Vagina (tissue), 2 donors: ENCODE results near the gene TMEM86A. TPM values are rescaled to one million over a fixed set of nuclear protein-coding genes. Genes with fewer than 3 reads are reported as not detected.

Source experiments
- DNase-seq, 2 donors: peaks; one replicate each; pipeline ENCODE4 v3.0.0-alpha.2; 2017; ENCODE audit errors: extremely low spot score in 2 of 2
- H3K27ac ChIP-seq: fragments of 200-600 bp; sonication (generic); one replicate; pipeline ENCODE4 v1.5.1; 2019
- H3K27me3 ChIP-seq: fragments of 200-600 bp; sonication (generic); one replicate; pipeline ENCODE4 v1.5.1; 2019
- H3K36me3 ChIP-seq, 2 donors: fragments of 200-600 bp; sonication (generic); one replicate each; pipeline ENCODE4 v1.5.1; 2017 to 2019
- H3K4me1 ChIP-seq: fragments of 200-600 bp; sonication (generic); one replicate; pipeline ENCODE4 v1.5.1; 2019
- H3K4me3 ChIP-seq, 2 donors: fragments of 200-600 bp; sonication (generic); 1 replicate in 1 of 2; 2 replicates in 1 of 2; pipeline ENCODE4 v1.5.1; 2016 to 2019
- H3K9me3 ChIP-seq: fragments of 200-600 bp; sonication (generic); one replicate; pipeline ENCODE4 v1.5.1; 2019
- POLR2A ChIP-seq, 2 donors: fragments of 450-650 bp; IDR thresholded peaks; one replicate each; pipeline ENCODE4 v1.6.1; 2017; ENCODE audit warnings: antibody characterized with exemption in 2 of 2, mild to moderate bottlenecking in 2 of 2, moderate library complexity in 2 of 2
- POLR2AphosphoS5 ChIP-seq, 2 donors: sonication (generic); formaldehyde crosslinking; IDR thresholded peaks; one replicate each; pipeline ENCODE4 v1.9.0; 2017; ENCODE audit warnings: antibody characterized with exemption in 2 of 2, mild to moderate bottlenecking in 2 of 2, low read depth in 1 of 2; ENCODE audit not compliant: insufficient read depth in 1 of 2
- intact Hi-C: fragments of 100-400 bp; cut with DNase I; formaldehyde crosslinking; loops from one replicate; pipeline ENCODE4 v1.15.1; 2023
- total RNA-seq: library from RNA; depleted of rRNA; stranded (reverse); fragments of >200 nt; gene quantifications from one replicate; pipeline ENCODE4 v1.2.3, GENCODE V29; 2016
- TF ChIP-seq, protein P1 (sequence below), 3 experiments: fragments of 450-650 bp in 2 of 3; fragments of 200-600 bp in 1 of 3; sonication (generic) in 1 of 3; IDR thresholded peaks; one replicate each; pipeline ENCODE4 v1.5.1; 2017 to 2019; ENCODE audit warnings: antibody characterized with exemption in 3 of 3, mild to moderate bottlenecking in 2 of 3, moderate library complexity in 2 of 3

TMEM86A gene
- total RNA-seq, 1 donor from 2014 or later = 26.8 TPM

DNA sequence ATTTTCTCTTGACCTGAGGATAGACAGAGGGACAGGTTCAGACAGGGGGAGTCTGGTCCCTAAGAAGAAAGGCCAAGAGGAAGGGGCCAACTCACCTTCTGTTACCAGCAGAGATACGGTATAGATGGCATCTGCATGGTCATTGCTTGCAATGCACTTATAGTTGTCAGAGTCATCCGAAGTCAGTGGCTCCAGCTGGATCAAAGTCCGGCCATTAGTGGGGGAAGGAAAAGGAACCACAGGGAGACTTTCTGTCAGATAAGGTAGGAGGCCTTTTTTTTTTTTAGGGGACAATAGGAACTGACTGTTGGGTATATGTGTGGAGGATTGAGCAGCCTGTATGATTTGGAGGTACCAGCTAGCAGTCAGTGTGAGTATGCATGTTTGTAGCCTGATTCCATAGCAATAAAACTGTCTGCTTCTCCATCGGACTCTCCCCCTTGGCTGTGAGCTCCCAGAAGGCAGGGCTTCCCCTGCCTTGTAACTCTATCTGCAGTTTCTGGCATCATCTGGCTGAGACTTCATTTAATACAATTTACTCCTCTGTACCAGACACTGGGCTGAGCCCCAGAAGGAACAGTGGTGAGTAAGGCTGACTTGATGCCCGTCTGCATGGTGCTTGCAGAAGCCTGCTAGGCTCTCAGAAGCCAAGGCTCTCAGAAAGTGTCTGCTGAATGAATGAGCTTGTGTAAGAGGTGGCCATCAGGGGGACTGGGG is 21.7 kb downstream of the TMEM86A start:
- Histone ChIP-seq H3K9me3 (no peaks in the 10 kb centered on the region), H3K4me1 (peaks cover 19% of the 10 kb centered on the region), H3K36me3 (no peaks in the 10 kb centered on the region), H3K27ac (peak overlapping the region; percentile 79), H3K4me3 (peak overlapping the region; percentile 59 to 81), H3K27me3 (no peaks in the 10 kb centered on the region)
- TF ChIP-seq POLR2AphosphoS5 (IDR thresholded peaks at IDR 0.05; ENCODE audit: insufficient read depth in 1 of 2, low read depth in 1 of 2) (no peak), POLR2A (IDR thresholded peaks at IDR 0.05) (no peak)
- TF ChIP-seq, protein P1, sequence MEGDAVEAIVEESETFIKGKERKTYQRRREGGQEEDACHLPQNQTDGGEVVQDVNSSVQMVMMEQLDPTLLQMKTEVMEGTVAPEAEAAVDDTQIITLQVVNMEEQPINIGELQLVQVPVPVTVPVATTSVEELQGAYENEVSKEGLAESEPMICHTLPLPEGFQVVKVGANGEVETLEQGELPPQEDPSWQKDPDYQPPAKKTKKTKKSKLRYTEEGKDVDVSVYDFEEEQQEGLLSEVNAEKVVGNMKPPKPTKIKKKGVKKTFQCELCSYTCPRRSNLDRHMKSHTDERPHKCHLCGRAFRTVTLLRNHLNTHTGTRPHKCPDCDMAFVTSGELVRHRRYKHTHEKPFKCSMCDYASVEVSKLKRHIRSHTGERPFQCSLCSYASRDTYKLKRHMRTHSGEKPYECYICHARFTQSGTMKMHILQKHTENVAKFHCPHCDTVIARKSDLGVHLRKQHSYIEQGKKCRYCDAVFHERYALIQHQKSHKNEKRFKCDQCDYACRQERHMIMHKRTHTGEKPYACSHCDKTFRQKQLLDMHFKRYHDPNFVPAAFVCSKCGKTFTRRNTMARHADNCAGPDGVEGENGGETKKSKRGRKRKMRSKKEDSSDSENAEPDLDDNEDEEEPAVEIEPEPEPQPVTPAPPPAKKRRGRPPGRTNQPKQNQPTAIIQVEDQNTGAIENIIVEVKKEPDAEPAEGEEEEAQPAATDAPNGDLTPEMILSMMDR (IDR thresholded peaks at IDR 0.05) = no peak
- intact Hi-C loops = loop anchor here (5.0 to 10.0 kb wide), 2 partner anchors 85 to 133 kb away; partner anchors contain the start of genes SPTY2D1 and UEVLD
- DNase-seq = no peak

DNA sequence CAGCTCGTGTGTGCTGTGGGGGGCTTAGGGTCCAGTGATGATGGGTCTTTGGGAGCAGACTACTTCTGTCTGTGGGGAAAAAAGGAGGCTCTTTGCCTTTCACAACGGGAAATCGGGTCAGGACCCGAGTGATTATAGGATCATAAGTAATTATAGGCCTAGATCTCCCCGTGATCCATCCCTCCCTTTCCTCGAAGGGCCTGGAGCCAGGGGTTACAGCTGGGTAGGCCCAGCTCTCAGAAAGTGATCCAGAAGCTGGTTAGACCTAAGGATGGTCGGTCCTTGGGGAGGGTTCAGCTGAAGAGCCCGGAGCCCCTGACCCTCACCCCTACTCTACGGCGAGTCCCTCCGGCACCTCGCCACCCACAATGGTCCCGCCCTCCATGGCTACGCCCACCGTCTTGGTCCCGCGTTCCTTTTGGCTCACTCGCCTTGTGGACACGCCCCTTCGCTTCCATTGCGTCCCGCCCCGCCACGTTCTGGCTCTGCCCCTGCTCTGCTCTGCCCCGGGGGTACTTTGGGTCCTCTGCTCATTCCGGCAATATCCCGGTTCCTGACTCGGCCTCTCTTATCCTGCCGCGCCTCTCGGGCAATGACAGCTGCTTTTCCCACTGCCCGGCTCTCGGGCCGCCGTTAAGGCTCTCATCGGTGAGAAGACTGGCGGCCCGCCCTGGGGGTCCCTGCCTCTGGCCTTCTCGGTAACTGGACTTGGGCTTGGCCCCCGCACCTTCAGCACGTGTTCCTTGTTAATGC is 22.4 kb downstream of the TMEM86A start:
- H3K27ac ChIP-seq = peak overlapping the region; percentile 79
- intact Hi-C loops = loop anchor here (5.0 to 10.0 kb wide), 2 partner anchors 86 to 134 kb away; partner anchors contain the start of genes SPTY2D1 and UEVLD
- H3K36me3 ChIP-seq = no peaks in the 10 kb centered on the region
- DNase-seq = peak in 1 of 2 donors; percentile 90
- no peaks in the 10 kb centered on the region for H3K9me3 ChIP-seq
- H3K27me3 ChIP-seq = no peaks in the 10 kb centered on the region
- H3K4me1 ChIP-seq = peaks cover 19% of the 10 kb centered on the region
- peak overlapping the region; percentile 59 to 81 for H3K4me3 ChIP-seq
- TF ChIP-seq, protein P1 (IDR thresholded peaks at IDR 0.05) = no peak
- TF ChIP-seq POLR2A (IDR thresholded peaks at IDR 0.05) = no peak
- peak in 1 of 2 donors; percentile 62 for TF ChIP-seq POLR2AphosphoS5 (IDR thresholded peaks at IDR 0.05; ENCODE audit: insufficient read depth in 1 of 2, low read depth in 1 of 2)

DNA sequence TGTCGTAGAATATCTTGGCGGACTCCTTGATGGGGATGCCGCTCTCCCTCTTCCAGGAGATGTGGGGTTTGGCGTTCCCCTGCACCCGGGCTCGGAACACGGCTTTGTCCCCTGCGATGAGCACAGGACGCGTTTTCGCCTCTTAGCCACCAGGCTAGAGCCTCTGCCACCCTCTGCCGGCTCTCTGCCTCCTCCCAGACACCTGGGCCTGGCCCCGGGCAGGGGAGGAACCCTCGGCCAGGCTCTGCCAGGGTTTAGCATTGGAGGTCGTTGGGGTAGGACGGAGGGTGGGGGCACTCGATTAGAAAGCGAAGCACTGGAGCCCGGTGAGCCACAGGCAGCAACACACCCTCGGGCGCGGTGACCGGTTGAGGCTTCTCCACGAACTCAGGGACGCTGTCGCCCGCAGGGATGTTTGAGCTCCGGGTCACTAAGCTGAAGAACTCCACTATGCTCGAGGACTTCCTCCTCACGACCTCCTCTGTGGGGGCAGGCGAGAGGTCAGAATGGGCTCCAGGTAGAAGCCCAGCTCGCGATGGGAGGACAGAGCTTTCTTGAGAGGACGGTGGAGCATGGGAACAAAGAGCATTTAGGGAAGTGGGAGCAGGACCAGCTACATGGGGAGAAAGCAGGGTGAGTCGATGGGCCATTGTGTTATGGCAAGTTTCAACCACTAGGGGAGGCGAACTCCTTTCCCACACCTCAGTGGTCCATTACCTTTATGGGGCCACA is 23.1 kb downstream of the TMEM86A start:
- DNase-seq = no peak
- no peaks in the 10 kb centered on the region for H3K27me3 ChIP-seq
- peaks cover 19% of the 10 kb centered on the region for H3K4me1 ChIP-seq
- no peak for TF ChIP-seq POLR2A (IDR thresholded peaks at IDR 0.05)
- TF ChIP-seq, protein P1 (IDR thresholded peaks at IDR 0.05) = peak in 2 of 3 experiments; percentile 46 to 64
- TF ChIP-seq POLR2AphosphoS5 (IDR thresholded peaks at IDR 0.05; ENCODE audit: insufficient read depth in 1 of 2, low read depth in 1 of 2) = no peak
- intact Hi-C loops = loop anchor here (5.0 to 10.0 kb wide), 2 partner anchors 87 to 134 kb away; partner anchors contain the start of genes SPTY2D1 and UEVLD
- no peaks in the 10 kb centered on the region for H3K36me3 ChIP-seq
- peak overlapping the region; percentile 59 to 81 for H3K4me3 ChIP-seq
- peak overlapping the region; percentile 79 for H3K27ac ChIP-seq
- H3K9me3 ChIP-seq = no peaks in the 10 kb centered on the region

DNA sequence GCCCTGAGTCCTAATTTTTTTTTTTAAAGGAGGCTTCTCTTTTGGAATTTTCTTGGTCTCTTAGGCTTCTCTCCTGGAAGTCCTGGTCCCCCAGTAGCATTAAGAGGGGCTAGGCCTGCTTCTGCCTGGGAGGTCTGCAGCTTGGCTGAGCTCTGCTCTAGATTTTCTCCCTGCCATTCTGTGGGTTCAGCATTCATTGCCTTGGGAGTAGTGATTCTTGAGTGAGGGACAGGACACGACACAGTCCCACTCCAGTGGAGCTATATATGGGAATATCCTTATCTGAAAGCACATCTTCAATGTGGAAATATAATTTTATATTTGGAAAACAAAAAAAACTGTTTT is 23.7 kb downstream of the TMEM86A start:
- Histone ChIP-seq H3K4me1 (peaks cover 19% of the 10 kb centered on the region), H3K27me3 (no peaks in the 10 kb centered on the region), H3K36me3 (no peaks in the 10 kb centered on the region), H3K4me3 (peak overlapping the region; percentile 59 to 81), H3K9me3 (no peaks in the 10 kb centered on the region), H3K27ac (no peak overlapping the region)
- intact Hi-C loops = loop anchor here (5.0 to 10.0 kb wide), 2 partner anchors 87 to 135 kb away; partner anchors contain the start of genes SPTY2D1 and UEVLD
- no peak for TF ChIP-seq POLR2AphosphoS5 (IDR thresholded peaks at IDR 0.05; ENCODE audit: insufficient read depth in 1 of 2, low read depth in 1 of 2)
- TF ChIP-seq, protein P1 (IDR thresholded peaks at IDR 0.05) = peak in 1 of 3 experiments; percentile 3
- DNase-seq = no peak
